ENCODE data around the gene C2orf15. TPM values are rescaled to one million over a fixed set of nuclear protein-coding genes. Genes with fewer than 3 reads are reported as not detected.

C2orf15 gene
- total and polyA plus RNA-seq, 9 of the 15 experiments (the other 6 are each of a cell fraction or from before 2014, with no cell fraction given) = 0.04 to 0.27 (median 0.15) TPM; not detected in 1

- TF ChIP-seq SMC3 (conservative IDR thresholded peaks at IDR 0.05; ENCODE audit: insufficient read depth, low read depth, low read length) (no peak), TAL1 (IDR thresholded peaks at IDR 0.05) (no peak), NR3C1 (CRISPR knock-in tag; IDR thresholded peaks at IDR 0.05) (no peak), TBP (optimal IDR thresholded peaks at IDR 0.05; ENCODE audit: low read depth, low read length) (no peak), CREM (IDR thresholded peaks at IDR 0.05; ENCODE audit: low read depth) (no peak), OTX1 (CRISPR knock-in tag; IDR thresholded peaks at IDR 0.05) (no peak), ZKSCAN1 (IDR thresholded peaks at IDR 0.05; ENCODE audit: low read depth, low read length) (no peak), PCBP2 (IDR thresholded peaks at IDR 0.05; ENCODE audit: low read depth, low read length, poor library complexity, severe bottlenecking) (no peak)
- TF ChIP-seq, protein P1, sequence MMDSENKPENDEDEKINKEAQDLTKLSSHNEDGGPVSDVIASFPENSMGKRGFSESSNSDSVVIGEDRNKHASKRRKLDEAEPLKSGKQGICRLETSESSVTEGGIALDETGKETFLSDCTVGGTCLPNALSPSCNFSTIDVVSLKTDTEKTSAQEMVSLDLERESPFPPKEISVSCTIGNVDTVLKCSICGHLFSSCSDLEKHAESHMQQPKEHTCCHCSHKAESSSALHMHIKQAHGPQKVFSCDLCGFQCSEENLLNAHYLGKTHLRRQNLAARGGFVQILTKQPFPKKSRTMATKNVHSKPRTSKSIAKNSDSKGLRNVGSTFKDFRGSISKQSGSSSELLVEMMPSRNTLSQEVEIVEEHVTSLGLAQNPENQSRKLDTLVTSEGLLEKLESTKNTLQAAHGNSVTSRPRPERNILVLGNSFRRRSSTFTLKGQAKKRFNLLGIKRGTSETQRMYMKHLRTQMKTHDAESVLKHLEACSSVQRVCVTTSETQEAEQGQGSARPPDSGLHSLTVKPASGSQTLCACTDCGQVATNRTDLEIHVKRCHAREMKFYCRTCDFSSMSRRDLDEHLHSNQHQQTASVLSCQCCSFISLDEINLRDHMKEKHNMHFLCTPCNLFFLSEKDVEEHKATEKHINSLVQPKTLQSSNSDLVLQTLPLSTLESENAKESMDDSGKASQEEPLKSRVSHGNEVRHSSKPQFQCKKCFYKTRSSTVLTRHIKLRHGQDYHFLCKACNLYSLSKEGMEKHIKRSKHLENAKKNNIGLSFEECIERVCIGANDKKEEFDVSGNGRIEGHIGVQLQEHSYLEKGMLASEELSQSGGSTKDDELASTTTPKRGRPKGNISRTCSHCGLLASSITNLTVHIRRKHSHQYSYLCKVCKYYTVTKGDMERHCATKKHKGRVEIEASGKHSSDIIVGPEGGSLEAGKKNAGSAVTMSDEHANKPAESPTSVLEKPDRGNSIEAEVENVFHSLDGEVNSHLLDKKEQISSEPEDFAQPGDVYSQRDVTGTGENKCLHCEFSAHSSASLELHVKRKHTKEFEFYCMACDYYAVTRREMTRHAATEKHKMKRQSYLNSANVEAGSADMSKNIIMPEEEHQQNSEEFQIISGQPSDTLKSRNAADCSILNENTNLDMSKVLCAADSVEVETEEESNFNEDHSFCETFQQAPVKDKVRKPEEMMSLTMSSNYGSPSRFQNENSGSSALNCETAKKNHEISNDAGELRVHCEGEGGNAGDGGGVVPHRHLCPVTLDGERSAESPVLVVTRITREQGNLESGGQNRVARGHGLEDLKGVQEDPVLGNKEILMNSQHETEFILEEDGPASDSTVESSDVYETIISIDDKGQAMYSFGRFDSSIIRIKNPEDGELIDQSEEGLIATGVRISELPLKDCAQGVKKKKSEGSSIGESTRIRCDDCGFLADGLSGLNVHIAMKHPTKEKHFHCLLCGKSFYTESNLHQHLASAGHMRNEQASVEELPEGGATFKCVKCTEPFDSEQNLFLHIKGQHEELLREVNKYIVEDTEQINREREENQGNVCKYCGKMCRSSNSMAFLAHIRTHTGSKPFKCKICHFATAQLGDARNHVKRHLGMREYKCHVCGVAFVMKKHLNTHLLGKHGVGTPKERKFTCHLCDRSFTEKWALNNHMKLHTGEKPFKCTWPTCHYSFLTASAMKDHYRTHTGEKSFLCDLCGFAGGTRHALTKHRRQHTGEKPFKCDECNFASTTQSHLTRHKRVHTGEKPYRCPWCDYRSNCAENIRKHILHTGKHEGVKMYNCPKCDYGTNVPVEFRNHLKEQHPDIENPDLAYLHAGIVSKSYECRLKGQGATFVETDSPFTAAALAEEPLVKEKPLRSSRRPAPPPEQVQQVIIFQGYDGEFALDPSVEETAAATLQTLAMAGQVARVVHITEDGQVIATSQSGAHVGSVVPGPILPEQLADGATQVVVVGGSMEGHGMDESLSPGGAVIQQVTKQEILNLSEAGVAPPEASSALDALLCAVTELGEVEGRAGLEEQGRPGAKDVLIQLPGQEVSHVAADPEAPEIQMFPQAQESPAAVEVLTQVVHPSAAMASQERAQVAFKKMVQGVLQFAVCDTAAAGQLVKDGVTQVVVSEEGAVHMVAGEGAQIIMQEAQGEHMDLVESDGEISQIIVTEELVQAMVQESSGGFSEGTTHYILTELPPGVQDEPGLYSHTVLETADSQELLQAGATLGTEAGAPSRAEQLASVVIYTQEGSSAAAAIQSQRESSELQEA (IDR thresholded peaks at IDR 0.05; ENCODE audit: low read depth) = no peak
- TF ChIP-seq, protein P2, sequence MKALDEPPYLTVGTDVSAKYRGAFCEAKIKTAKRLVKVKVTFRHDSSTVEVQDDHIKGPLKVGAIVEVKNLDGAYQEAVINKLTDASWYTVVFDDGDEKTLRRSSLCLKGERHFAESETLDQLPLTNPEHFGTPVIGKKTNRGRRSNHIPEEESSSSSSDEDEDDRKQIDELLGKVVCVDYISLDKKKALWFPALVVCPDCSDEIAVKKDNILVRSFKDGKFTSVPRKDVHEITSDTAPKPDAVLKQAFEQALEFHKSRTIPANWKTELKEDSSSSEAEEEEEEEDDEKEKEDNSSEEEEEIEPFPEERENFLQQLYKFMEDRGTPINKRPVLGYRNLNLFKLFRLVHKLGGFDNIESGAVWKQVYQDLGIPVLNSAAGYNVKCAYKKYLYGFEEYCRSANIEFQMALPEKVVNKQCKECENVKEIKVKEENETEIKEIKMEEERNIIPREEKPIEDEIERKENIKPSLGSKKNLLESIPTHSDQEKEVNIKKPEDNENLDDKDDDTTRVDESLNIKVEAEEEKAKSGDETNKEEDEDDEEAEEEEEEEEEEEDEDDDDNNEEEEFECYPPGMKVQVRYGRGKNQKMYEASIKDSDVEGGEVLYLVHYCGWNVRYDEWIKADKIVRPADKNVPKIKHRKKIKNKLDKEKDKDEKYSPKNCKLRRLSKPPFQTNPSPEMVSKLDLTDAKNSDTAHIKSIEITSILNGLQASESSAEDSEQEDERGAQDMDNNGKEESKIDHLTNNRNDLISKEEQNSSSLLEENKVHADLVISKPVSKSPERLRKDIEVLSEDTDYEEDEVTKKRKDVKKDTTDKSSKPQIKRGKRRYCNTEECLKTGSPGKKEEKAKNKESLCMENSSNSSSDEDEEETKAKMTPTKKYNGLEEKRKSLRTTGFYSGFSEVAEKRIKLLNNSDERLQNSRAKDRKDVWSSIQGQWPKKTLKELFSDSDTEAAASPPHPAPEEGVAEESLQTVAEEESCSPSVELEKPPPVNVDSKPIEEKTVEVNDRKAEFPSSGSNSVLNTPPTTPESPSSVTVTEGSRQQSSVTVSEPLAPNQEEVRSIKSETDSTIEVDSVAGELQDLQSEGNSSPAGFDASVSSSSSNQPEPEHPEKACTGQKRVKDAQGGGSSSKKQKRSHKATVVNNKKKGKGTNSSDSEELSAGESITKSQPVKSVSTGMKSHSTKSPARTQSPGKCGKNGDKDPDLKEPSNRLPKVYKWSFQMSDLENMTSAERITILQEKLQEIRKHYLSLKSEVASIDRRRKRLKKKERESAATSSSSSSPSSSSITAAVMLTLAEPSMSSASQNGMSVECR (CRISPR knock-in tag; IDR thresholded peaks at IDR 0.05) = no peak
- TF ChIP-seq, protein P3, sequence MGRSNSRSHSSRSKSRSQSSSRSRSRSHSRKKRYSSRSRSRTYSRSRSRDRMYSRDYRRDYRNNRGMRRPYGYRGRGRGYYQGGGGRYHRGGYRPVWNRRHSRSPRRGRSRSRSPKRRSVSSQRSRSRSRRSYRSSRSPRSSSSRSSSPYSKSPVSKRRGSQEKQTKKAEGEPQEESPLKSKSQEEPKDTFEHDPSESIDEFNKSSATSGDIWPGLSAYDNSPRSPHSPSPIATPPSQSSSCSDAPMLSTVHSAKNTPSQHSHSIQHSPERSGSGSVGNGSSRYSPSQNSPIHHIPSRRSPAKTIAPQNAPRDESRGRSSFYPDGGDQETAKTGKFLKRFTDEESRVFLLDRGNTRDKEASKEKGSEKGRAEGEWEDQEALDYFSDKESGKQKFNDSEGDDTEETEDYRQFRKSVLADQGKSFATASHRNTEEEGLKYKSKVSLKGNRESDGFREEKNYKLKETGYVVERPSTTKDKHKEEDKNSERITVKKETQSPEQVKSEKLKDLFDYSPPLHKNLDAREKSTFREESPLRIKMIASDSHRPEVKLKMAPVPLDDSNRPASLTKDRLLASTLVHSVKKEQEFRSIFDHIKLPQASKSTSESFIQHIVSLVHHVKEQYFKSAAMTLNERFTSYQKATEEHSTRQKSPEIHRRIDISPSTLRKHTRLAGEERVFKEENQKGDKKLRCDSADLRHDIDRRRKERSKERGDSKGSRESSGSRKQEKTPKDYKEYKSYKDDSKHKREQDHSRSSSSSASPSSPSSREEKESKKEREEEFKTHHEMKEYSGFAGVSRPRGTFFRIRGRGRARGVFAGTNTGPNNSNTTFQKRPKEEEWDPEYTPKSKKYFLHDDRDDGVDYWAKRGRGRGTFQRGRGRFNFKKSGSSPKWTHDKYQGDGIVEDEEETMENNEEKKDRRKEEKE (IDR thresholded peaks at IDR 0.05; ENCODE audit: borderline replicate concordance in 1 of 2, control insufficient read depth in 1 of 2, low read depth in 2 of 2, low read length in 1 of 2) = no peak
These were observed 45.5 kb downstream of the C2orf15 start (continued) for GRCh38 chr2:99187011-99187410.
